ENCODE data around the gene AUTS2.

GRCh38 chr7:70703785-70704184 is 1105.5 kb downstream of the AUTS2 start:
- TF ChIP-seq CTCF (IDR thresholded peaks at IDR 0.05), result no peak
- TF ChIP-seq POLR2AphosphoS5 (IDR thresholded peaks at IDR 0.05; ENCODE audit: low read depth, low read length), result no peak
- TF ChIP-seq REST (IDR thresholded peaks at IDR 0.05; ENCODE audit: insufficient read depth in 1 of 2, low read depth in 2 of 2, low read length in 1 of 2), result no peak
- no peak for TF ChIP-seq TCF7L2 (IDR thresholded peaks at IDR 0.05; ENCODE audit: low read depth, low read length)

All from Panc1 (cell line).